Measurements from ENCODE around the gene LHX6. TPM values are rescaled to one million over a fixed set of nuclear protein-coding genes. Genes with fewer than 3 reads are reported as not detected.

LHX6 gene
- total and polyA plus RNA-seq, 3 donors from 2014 or later: 8.8 to 11.5 (median 8.8) TPM

DNA sequence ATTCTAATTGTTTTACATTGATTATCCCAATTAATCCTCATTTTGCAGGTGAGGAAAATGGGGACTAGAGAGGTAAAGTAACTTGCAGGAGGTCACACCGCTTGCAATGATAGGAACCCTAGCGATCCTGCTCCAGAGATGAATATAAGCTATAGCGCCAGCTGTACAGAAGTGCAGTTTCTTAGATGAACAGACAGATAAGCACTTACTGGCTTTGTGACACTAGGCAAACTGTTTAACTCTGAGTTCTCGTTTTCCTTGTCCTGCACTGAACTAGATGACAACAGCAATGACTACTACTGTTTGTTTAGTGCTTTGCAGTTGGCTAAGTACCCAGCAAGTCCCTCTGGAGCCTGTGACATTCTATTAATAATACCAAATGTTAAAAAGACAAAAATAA lies 11.1 kb downstream of the LHX6 start:
- Histone ChIP-seq H3K27ac (no peak overlapping the region), H3K4me3 (no peak overlapping the region), H3K4me1 (peaks cover 25% of the 10 kb centered on the region), H3K27me3 (peaks cover 6% of the 10 kb centered on the region), H3K9me3 (no peaks in the 10 kb centered on the region), H3K36me3 (ENCODE audit: low read depth, missing control alignments) (no peaks in the 10 kb centered on the region)
- TF ChIP-seq, protein P1, sequence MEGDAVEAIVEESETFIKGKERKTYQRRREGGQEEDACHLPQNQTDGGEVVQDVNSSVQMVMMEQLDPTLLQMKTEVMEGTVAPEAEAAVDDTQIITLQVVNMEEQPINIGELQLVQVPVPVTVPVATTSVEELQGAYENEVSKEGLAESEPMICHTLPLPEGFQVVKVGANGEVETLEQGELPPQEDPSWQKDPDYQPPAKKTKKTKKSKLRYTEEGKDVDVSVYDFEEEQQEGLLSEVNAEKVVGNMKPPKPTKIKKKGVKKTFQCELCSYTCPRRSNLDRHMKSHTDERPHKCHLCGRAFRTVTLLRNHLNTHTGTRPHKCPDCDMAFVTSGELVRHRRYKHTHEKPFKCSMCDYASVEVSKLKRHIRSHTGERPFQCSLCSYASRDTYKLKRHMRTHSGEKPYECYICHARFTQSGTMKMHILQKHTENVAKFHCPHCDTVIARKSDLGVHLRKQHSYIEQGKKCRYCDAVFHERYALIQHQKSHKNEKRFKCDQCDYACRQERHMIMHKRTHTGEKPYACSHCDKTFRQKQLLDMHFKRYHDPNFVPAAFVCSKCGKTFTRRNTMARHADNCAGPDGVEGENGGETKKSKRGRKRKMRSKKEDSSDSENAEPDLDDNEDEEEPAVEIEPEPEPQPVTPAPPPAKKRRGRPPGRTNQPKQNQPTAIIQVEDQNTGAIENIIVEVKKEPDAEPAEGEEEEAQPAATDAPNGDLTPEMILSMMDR (IDR thresholded peaks at IDR 0.05): no peak
- no peak for TF ChIP-seq POLR2A (IDR thresholded peaks at IDR 0.05)
- no peak for DNase-seq
- intact Hi-C loops (cut with DNase I; ENCODE audit: low total_unique reads): no loop called here
- WGBS, 2 donors: 36 to 62% methylated on average over 4 of the region's 4 CpGs

GRCh38 chr9:122216798-122217418 lies 11.8 kb downstream of the LHX6 start:
- no peak for TF ChIP-seq POLR2A (IDR thresholded peaks at IDR 0.05)
- TF ChIP-seq, protein P1 (IDR thresholded peaks at IDR 0.05): no peak
- H3K4me3 ChIP-seq: no peak overlapping the region
- H3K27me3 ChIP-seq: peaks cover 6% of the 10 kb centered on the region
- no peaks in the 10 kb centered on the region for H3K36me3 ChIP-seq (ENCODE audit: low read depth, missing control alignments)
- H3K9me3 ChIP-seq: no peaks in the 10 kb centered on the region
- WGBS, 2 donors: 22 to 32% methylated on average over 13 to 35 of the region's 35 CpGs
- intact Hi-C loops (cut with DNase I; ENCODE audit: low total_unique reads): no loop called here
- H3K27ac ChIP-seq: no peak overlapping the region
- DNase-seq: no peak
- peaks cover 25% of the 10 kb centered on the region for H3K4me1 ChIP-seq

GRCh38 chr9:122216138-122216797 lies 12.5 kb downstream of the LHX6 start:
- Histone ChIP-seq H3K4me1 (peaks cover 25% of the 10 kb centered on the region), H3K27ac (no peak overlapping the region), H3K4me3 (no peak overlapping the region), H3K9me3 (no peaks in the 10 kb centered on the region), H3K27me3 (peaks cover 5% of the 10 kb centered on the region), H3K36me3 (ENCODE audit: low read depth, missing control alignments) (no peaks in the 10 kb centered on the region)
- 45 to 56% methylated on average over 4 of the region's 4 CpGs for WGBS, 2 donors
- intact Hi-C loops (cut with DNase I; ENCODE audit: low total_unique reads): no loop called here
- no peak for DNase-seq
- no peak for TF ChIP-seq POLR2A (IDR thresholded peaks at IDR 0.05)
- TF ChIP-seq, protein P1 (IDR thresholded peaks at IDR 0.05): no peak

DNA sequence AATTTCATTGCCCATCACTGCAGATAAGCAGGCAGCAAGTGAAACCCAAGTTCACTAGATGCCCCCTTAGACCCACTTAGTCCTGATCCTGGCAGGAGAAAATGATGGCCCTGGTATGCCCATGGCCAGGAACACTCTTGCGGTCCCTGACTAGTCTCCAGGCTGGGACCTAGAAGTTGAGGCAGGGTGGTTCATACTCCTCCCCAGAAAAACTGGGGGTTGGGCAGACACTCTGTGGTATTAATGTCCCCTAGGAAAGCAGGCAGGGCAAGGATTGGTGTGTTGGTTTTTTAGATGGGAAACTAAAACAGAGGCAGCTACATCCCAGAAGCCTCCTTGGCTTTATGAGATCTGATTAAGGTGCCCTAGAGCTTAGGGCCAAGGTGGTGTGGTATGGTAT lies 13.1 kb downstream of the LHX6 start:
- H3K4me1 ChIP-seq: peaks cover 25% of the 10 kb centered on the region
- H3K36me3 ChIP-seq (ENCODE audit: low read depth, missing control alignments): no peaks in the 10 kb centered on the region
- no peak for DNase-seq
- no peaks in the 10 kb centered on the region for H3K9me3 ChIP-seq
- intact Hi-C loops (cut with DNase I; ENCODE audit: low total_unique reads): no loop called here
- WGBS, 2 donors: 94 to 100% methylated on average over 1 of the region's 1 CpG
- no peak overlapping the region for H3K27ac ChIP-seq
- H3K4me3 ChIP-seq: no peak overlapping the region
- TF ChIP-seq, protein P1 (IDR thresholded peaks at IDR 0.05): no peak
- no peak for TF ChIP-seq POLR2A (IDR thresholded peaks at IDR 0.05)
- H3K27me3 ChIP-seq: peaks cover 3% of the 10 kb centered on the region
